Activated CD4-positive, alpha-beta T cell treated with anti-CD3 and anti-CD28 coated beads, Interleukin-2, amount 50 U/mL, for 4 hours (primary cell): ENCODE data around the gene GALNT15.
A peak's percentile ranks its signal among the peaks of the same experiment; 100 is the strongest.

ENCODE experiments used
- DNase-seq, 2 experiments: peaks; one replicate each; pipeline ENCODE4 v3.0.0-alpha.2; 2020

GALNT15 gene

DNA sequence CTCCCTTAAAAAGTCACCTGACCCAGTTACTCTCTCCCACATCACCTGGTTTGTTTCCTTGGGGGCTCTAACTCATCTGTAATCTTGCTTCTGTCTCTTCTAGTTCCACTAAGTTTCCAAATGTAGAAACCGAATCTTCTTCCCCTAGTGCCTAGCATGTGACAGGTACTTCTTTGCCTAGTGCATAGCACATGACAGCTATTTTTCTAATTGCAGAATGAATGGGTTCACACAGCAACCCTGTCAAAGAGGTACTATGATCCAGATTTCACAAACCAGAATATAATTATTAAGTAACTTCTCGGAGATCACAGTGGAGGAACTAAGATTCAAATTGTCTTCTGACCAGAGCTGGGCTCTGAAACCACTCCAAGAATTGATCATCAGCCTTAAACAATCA is 82.8 kb downstream of the GALNT15 start:
- DNase-seq, result no peak

DNA sequence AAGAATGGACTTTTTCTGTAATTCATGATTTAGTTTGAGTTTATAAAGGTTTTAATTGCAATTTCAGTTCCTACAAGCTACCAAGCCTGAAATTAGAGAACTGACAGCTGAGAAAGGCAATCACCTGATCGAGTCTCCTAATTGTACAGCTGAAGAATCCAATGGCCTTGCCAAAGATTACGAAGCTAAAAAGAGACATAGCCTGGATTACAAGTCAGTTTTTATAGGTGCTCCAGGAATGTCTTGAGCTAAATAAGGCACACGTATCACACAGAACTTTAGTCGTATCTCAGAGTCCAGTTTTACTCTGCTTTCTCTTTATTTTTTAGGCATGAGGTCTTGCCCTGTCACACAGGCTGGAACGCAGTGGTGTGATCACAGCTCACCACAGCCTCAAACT is 83.7 kb downstream of the GALNT15 start:
- no peak for DNase-seq

DNA sequence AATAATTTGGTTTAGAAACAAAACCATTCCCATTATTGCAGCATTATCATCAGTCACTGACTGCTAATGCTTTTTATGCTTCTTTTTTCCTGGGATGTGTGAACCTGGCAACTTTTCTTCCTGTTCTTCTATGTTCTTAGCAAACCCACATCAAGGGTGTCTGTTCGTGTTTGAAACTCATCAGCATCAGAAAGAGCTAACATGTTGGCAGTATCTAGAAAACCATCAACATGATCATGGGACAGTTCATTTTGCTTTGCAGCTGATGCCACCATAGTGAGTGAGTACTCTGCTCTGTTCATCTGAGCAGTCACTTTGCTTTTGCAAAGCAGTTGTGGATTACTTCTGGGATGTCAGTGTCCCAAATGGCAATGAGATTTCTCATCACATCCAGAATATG is 84.4 kb downstream of the GALNT15 start:
- no peak for DNase-seq

DNA sequence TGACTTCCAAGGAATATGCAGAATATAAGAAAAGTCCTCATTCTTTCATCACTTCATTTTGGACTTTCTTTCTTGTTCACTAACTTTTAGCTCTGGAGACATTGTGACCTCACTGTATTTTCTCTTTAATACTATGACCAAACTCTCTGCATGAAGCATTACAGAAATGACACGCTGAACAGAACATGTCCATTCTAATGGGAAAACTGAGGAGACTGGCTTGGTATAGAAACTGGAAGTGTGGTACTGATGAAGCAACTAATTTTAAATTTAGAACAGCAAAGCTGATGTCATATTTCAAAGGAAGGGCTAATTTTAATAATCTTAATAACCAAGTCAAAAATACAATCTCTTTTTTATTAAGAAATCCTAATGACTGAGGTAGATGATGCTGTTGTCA is 85.6 kb downstream of the GALNT15 start:
- DNase-seq, result no peak

DNA sequence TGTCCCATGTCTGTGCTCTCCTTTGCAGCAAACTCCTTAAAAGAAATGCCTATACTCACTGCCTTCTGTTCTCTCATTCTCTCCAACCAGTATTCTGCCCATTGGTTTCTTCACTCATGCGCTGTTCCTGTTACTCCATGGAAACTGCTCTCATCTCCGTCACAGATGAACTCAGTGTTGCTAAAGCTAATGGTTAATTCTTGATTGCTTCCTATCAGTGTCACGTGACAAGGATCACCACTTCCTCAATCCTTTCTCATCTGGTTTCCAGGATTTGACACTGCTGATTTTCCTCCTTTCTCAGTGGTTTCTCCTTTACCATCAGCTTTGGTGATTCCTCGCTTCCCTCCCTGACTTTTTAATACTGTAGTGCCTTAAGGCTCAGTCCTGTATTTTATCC is 87.7 kb downstream of the GALNT15 start:
- no peak for DNase-seq

DNA sequence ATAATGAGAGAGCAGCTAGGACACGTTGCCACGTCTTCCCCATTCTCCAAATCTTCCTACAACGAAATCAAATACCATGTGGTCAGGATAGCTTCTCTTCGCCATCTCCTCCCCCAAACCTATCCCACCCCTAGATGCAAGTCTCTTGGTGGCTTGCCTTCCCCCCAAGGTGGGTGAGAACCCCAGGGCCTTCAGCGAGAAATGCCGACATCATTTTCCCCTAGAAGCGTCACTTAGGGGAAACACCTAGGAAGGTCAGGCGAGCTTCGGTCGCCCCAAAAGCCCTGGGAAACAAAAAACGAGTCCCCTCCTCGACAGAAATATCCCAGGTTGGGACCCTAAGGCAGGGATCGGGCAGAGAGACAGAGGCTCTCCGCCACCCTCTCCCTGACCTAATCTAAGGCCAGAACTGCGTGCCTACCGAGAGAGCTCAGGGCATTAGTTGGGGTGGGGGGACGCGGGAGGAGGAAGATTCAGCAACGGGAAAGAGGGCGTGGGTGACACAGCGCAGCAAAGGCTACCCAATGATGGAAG is 89.8 kb downstream of the GALNT15 start:
- DNase-seq, result no peak

DNA sequence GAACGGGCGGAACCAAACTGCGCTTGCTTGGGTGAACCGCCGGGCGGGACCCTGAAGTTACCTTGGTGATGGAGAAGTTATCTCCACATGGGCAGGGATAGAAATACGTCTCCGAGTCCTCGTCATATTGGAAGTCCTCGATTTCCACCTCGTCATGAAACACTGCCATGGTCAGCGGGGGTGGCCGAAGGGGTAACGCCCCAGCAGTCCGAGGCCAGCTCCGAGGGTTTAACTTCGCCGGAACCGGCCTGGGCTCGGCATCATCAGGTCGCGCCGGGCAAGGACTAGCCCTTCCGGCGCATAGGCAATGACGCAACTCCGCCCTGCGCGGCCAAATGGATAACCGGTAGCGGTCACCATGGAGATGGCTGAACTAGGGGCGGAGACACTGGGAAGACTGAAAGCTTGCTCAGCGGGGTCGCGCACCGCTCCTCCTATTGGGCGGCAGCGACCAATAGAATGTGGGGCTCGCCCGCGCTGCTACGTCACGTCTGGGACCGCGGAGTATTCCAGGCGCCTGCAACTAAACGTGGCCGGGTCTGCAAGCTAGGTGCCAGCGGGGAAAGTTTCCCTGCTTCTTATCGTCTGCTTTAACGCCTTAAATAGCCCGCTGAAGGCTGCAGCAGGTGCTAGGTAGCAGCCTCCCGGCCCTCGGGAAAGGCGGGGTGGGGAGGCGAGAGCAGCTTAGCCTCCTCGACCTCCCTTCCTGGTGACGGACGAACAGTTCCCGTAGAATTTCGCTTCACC is 90.4 kb downstream of the GALNT15 start, which contains the start of the genes DPH3 and OXNAD1:
DPH3 (minus strand) TSS at position 236 of the 747 bp plus-strand sequence; CDS start at position 169, 67 bp downstream.
OXNAD1 (plus strand) TSS at position 505 of the 747 bp plus-strand sequence. CDS start 5,741 bp downstream, outside the sequence.
- peak; percentile 98 for DNase-seq

DNA sequence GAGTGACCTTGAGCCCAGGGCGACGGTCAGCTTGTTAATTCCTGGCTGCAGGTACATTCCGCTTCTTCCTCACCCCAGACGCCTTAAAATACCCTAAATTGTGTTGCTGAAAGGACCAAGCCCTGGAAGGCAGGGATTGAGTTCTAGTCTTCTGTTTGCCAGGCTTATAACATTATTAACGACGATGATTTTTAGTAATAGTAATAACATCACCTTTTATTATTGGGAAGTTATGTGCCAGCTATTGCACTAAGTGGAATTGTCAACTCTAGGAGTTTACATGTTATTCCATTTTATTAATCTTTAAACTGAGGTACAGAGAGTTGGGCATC is 90.9 kb downstream of the GALNT15 start:
- no peak for DNase-seq

DNA sequence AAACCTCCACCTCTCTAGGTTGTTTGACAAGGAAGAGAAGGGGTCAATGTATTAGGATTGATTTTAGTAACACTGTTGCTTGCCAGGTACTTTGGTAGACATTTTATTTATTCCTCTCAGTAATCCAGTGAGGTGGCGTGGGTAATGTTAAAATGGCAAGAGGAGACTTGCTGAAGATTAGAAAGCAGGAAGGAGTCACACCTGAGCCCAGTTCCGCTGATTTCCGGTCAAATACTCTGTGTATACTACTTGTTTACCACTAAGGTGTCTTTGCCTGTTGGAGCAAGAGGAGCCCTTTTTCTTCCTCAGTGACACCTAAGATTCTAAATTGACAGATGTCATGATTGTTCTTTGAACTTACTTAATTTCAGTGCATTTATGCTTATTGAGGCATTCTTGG is 92.2 kb downstream of the GALNT15 start:
- DNase-seq, result no peak

DNA sequence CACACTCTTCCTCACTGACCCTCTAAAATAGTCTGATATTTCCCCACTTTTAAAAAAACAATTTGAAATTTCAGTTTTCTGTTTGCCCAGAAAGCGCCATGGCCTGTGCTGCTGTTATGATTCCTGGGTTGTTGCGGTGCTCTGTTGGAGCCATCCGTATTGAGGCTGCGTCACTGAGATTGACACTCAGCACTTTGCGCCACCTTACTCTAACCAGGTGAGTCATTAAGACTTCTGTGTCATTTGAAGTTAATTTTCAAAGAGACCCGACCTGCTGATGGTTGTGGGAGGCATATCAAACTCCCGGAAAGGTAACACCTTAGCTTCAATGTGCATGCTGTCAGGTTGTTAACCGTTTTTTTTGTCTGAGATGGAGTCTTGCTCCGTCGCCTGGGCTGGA is 96.4 kb downstream of the GALNT15 start:
- DNase-seq, result no peak

DNA sequence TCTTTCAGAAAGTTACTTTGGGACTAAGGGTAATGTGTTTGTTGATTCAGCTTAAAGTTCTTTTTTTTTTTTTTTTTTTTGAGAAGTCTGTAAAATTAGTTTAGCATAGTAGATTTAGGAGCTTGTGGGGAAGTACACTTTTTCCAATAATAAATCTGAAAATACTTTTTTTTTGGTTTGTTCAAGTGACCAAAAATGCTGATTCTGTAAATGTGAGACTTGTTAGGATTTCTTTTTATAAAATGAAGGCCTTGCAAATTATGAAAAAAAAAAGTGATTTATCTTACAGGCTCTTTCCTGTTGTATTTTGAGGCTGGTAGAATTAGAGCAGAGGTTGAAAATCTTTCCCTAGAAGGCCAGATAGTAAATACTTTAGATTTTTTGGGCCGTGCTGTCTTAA is 98.1 kb downstream of the GALNT15 start:
- no peak for DNase-seq

DNA sequence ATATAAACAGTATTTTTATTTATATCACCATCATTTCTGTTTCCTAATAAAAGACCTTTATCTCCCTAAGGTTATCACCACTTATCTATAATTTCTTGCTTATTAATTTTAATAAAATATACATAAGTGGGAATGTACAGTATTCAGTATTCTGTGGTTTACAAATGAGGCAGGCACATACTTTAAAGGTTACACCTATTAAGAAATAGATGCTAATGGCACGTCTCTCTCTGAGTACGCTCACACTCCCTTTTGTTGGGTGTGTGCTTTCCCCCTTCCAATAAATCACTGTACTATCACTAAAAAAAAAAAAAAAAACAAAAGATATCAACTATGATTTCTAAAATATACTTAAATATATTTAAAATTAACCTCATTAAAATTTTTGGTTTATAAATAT is 99.4 kb downstream of the GALNT15 start:
- no peak for DNase-seq

DNA sequence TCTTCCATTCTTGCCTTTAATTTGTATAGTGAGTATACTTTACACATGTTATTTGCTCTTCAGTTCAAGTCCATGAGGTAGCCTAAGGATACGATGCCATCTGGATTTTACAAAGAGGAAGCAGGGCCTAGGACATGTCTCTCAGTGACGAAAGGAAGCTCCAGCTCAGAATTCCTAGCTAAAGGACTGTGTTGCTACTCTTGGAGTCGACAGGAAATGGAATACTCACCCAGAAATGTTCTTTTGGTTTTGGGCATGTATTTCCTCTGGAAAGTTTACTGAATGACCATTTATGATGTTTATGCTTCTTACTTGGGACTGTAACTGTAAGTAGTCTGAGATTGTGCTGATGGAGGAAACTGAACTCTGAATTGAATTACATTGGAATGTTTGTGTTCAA is 103.0 kb downstream of the GALNT15 start:
- DNase-seq, result no peak

DNA sequence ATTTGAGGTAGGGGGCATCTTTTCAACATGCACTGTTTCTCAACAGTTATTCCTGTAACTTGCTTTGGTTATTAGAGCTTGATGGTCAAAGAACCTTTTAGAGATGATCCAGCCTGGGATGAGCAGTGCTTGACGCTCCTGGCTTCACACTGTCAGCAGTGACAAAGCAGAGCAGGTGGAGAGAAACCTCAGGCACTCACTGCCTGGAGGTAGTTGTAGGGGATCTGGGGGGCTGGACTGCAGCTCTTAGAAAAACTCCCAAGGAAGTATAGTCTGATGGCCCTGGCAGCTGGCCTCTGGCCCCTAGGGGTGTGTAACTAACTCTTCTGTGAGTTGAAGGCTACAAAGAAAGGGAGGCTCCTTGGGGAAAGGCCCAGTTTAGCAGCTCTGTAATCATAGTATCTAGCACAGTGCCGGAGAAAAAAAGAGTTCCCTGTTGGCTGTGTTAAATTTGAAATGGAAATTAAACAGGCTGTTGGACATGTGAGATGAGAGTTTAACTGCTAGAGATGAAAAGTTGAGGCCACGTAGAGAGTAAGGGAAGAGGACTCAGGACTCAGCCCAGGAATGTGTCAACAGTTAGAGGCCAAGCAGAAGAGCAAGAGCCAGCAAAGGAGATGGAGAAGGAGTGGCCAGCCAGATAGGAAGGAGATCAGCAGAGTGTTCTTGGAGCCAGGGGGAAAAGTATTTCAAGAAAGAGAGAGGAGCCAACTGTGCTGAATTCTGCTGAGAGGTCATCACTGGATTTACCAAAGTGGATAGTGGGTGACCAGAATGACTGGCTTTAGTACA is 104.7 kb downstream of the GALNT15 start:
- DNase-seq, result no peak

DNA sequence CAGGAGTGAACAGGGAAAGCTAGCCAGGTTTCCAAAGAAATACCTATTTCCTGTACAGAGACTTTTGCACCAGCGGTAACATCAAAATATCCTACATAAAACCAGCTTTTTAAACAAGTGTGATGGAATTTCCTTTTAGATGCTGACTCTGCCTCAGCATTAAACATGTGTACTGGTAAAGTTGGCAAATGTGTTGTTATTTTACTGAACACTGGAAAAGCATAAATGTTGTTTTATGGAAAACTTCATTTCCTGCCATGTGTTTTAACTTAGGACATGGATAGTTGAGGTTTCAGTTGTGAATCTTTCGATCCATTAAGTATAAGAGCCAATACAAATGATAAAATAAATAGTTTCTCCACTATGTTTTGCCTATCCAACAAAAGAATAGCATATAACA is 106.2 kb downstream of the GALNT15 start:
- no peak for DNase-seq
